Measurements from ENCODE around the gene SND1.

DNA sequence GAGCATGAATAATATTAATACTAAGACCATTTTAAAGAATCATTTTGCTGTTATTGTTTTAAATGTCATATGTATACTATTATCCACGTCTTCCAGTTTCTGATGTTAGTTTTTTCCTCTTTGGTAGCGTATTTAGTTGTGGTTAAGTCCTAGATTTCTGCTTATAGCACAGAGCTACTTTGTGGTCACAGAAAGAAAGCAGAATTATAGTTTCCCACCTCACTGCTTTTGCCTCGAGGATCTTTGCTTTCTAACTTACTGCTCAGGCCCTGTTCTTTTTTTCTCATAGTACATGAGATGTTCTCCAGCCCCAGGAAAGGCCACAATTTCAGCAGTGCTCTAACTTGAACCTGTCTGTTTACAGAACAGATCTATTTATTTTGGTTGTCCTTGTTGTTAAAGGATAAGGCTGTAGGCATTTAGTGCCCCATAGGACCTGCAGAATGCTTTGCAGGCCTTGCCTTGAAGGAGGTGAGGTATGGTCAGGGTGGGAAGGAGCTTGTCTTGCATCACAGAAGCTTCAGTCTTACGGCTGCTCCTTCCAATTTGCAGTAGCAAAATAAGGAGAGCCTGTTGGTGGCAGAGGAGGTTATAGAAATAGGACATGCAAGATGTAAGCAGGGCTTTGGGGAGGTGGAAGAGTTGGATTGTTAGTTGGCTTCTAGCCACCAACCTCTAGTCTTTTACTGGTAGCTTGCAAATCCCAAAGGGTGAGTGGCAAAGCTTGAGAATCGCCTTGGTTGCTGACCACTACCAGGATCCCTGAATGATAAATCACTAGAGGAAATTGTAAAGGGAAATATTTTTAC lies 250.1 kb downstream of the SND1 start:
- TF ChIP-seq, protein P1, sequence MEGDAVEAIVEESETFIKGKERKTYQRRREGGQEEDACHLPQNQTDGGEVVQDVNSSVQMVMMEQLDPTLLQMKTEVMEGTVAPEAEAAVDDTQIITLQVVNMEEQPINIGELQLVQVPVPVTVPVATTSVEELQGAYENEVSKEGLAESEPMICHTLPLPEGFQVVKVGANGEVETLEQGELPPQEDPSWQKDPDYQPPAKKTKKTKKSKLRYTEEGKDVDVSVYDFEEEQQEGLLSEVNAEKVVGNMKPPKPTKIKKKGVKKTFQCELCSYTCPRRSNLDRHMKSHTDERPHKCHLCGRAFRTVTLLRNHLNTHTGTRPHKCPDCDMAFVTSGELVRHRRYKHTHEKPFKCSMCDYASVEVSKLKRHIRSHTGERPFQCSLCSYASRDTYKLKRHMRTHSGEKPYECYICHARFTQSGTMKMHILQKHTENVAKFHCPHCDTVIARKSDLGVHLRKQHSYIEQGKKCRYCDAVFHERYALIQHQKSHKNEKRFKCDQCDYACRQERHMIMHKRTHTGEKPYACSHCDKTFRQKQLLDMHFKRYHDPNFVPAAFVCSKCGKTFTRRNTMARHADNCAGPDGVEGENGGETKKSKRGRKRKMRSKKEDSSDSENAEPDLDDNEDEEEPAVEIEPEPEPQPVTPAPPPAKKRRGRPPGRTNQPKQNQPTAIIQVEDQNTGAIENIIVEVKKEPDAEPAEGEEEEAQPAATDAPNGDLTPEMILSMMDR (conservative IDR thresholded peaks at IDR 0.05 in 1 of 2, IDR thresholded peaks at IDR 0.05 in 1 of 2; ENCODE audit: low read depth in 1 of 2, low read length in 2 of 2), result no peak
- TF ChIP-seq EZH2 (IDR thresholded peaks at IDR 0.05; ENCODE audit: low read length, missing control alignments), result no peak
